ENCODE results near the gene UBASH3B.

DNA sequence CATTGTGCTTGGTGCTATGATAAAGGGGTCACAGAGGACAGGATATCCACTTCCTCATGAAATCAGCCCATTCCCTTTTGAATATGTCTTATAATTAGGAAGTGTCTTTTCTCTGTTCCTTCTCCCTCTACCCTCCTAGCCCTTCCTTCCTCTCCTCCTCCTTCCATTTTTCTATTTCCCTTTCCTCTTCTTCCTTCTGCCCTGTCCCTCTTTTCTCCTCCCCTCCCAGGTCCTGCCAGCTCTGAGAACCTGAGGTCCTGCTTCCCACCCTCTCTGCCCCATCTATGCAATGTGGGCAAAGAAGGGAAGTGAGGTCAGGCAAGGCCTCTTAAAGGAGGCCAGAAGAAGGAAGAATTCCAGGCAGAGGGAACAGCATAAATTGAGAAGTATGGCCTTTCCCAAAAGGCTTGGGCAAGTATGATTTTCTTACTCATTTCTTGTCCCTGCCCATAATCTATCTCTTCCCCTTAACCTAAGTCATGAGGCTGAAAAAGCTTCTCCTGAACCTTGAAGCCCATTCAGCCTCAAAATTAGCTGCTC is 7.7 kb upstream of the UBASH3B start:
- TF ChIP-seq, protein P1, sequence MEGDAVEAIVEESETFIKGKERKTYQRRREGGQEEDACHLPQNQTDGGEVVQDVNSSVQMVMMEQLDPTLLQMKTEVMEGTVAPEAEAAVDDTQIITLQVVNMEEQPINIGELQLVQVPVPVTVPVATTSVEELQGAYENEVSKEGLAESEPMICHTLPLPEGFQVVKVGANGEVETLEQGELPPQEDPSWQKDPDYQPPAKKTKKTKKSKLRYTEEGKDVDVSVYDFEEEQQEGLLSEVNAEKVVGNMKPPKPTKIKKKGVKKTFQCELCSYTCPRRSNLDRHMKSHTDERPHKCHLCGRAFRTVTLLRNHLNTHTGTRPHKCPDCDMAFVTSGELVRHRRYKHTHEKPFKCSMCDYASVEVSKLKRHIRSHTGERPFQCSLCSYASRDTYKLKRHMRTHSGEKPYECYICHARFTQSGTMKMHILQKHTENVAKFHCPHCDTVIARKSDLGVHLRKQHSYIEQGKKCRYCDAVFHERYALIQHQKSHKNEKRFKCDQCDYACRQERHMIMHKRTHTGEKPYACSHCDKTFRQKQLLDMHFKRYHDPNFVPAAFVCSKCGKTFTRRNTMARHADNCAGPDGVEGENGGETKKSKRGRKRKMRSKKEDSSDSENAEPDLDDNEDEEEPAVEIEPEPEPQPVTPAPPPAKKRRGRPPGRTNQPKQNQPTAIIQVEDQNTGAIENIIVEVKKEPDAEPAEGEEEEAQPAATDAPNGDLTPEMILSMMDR (IDR thresholded peaks at IDR 0.05) = no peak
- TF ChIP-seq POLR2A (IDR thresholded peaks at IDR 0.05) = no peak
- no peak for TF ChIP-seq POLR2AphosphoS5 (IDR thresholded peaks at IDR 0.05)
- TF ChIP-seq EP300 (IDR thresholded peaks at IDR 0.05) = no peak

All from suprapubic skin (tissue), 4 donors.